ENCODE data around the gene PNMT. TPM values are rescaled to one million over a fixed set of nuclear protein-coding genes. Genes with fewer than 3 reads are reported as not detected.

Gene PNMT
- total and polyA plus RNA-seq, 3 donors from 2014 or later = 2.6 to 2.9 (median 2.7) TPM

DNA sequence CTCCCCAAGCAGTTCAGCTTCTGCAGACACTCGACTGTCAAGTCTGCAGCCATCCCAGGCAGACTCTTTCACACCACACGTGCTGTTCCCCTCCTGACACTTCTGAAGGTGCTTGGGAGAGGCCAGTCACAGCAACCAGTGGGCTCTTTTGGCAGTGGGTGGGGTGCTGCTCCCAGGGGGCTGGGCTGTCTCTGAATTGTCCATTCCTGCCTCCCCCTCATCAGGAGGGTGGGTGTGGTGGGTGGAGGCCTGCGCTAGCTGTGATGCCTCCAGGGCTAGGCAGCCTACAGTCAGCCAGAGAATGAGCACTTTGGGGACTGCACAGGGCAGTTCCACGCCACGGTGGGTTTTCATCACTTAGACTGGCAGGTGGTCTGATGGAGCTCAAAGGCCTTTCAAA lies 21.0 kb upstream of the PNMT start:
- no peaks in the 10 kb centered on the region for H3K27me3 ChIP-seq
- intact Hi-C loops (cut with DNase I; ENCODE audit: low total_unique reads) = no loop called here
- H3K27ac ChIP-seq = no peak overlapping the region
- TF ChIP-seq, protein P1, sequence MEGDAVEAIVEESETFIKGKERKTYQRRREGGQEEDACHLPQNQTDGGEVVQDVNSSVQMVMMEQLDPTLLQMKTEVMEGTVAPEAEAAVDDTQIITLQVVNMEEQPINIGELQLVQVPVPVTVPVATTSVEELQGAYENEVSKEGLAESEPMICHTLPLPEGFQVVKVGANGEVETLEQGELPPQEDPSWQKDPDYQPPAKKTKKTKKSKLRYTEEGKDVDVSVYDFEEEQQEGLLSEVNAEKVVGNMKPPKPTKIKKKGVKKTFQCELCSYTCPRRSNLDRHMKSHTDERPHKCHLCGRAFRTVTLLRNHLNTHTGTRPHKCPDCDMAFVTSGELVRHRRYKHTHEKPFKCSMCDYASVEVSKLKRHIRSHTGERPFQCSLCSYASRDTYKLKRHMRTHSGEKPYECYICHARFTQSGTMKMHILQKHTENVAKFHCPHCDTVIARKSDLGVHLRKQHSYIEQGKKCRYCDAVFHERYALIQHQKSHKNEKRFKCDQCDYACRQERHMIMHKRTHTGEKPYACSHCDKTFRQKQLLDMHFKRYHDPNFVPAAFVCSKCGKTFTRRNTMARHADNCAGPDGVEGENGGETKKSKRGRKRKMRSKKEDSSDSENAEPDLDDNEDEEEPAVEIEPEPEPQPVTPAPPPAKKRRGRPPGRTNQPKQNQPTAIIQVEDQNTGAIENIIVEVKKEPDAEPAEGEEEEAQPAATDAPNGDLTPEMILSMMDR (IDR thresholded peaks at IDR 0.05) = no peak
- TF ChIP-seq POLR2A (IDR thresholded peaks at IDR 0.05) = no peak
- H3K9me3 ChIP-seq = no peaks in the 10 kb centered on the region
- DNase-seq = no peak
- 77 to 83% methylated on average over 5 of the region's 5 CpGs for WGBS, 2 donors
- no peaks in the 10 kb centered on the region for H3K36me3 ChIP-seq (ENCODE audit: low read depth, missing control alignments)
- H3K4me1 ChIP-seq = peaks cover 13% of the 10 kb centered on the region
- H3K4me3 ChIP-seq = no peak overlapping the region

DNA sequence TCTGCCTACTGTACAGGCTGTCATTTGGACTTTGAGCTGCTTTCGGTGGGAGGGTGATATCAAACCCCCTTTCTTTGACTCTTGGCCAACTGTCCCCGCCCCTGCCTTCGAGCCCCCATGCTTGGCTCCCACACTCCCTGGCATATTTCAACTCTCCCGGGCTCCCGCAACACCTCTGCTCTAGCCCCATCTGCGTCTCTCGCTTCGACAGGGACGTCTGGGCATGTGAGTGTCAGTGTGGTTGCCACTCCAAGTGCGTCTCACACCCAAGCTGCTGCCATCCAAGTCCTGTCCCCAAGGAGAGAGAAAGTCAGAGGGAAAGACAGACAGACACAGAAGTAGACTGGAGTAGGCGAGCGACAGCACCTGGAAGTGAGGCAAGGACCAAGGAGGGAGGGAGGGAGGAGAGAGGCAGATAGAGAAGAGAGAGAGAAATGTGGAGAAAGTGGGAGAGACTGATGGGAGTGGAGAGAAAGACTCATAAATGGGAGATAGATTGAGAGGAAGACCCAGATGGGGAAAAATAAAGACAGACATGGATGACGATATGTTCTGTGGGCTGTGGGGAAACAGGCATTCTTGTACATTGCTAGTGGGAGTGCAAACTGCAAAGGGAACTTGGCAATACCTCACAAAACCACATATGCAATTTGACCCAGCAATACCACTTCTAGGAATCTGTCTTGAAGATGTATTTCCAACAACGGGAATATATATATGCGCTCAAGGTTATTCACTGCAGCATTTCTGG lies 19.5 kb upstream of the PNMT start:
- WGBS, 2 donors = 83 to 86% methylated on average over 15 of the region's 15 CpGs
- H3K4me3 ChIP-seq = no peak overlapping the region
- no peaks in the 10 kb centered on the region for H3K27me3 ChIP-seq
- intact Hi-C loops (cut with DNase I; ENCODE audit: low total_unique reads) = no loop called here
- no peak for TF ChIP-seq POLR2A (IDR thresholded peaks at IDR 0.05)
- TF ChIP-seq, protein P1 (IDR thresholded peaks at IDR 0.05) = no peak
- no peak overlapping the region for H3K27ac ChIP-seq
- H3K36me3 ChIP-seq (ENCODE audit: low read depth, missing control alignments) = no peaks in the 10 kb centered on the region
- H3K4me1 ChIP-seq = peaks cover 23% of the 10 kb centered on the region
- no peak for DNase-seq
- H3K9me3 ChIP-seq = no peaks in the 10 kb centered on the region

DNA sequence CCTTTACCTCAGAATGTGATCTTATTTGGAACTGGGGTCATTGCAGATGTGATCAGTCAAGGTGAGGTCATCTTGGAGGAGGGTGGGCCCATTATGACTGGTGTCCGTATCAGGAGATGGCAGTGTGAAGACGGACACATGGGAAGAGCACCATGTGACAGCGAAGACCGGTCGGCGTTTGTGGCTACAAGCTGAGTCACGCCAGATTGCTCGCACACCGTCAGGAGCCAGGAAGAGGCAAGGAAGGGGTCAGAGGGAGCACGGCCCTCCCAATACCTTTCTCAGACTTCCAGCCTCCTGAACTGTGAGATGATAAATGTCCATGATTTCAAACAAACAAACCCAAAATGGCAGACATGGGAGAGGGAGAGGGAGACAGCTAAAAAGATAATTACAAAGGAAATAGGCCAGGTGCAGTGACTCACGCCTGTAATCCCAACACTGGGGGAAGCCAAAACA lies 18.1 kb upstream of the PNMT start:
- no peak for TF ChIP-seq POLR2A (IDR thresholded peaks at IDR 0.05)
- TF ChIP-seq, protein P1 (IDR thresholded peaks at IDR 0.05) = no peak
- 90 to 94% methylated on average over 11 of the region's 11 CpGs for WGBS, 2 donors
- H3K27ac ChIP-seq = no peak overlapping the region

DNA sequence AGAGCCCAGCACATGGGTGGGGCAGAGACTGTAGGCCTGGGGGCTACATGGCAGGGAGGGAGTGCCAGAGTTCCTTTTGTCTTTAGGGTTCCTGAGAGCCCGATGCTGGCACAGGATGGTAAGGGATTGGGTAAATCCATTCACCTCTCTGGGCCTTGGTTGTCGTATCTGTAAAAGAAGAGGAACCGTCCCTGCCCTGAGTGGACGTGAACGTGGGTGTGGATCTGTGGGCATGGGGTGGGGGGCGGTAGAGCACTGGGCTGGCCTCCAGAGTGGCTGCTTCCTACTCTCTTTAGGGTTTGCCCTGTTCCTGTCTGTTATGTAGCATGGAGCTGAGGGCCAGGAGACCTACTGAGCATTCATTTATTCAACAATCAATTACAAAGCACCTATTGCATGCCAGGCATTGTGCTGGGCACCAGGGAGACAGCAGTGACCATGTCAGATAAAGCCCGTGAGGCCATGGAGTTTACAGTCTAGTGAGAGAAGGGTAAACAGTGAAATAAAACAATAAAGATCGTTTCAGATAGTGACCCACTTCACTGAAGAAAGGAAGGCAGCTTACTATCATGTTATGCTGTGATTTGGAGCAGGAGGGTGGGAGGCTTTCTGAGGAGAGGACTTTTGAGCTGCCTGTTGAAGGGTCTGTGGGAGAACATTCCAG lies 16.2 kb upstream of the PNMT start:
- WGBS, 2 donors = 63 to 82% methylated on average over 7 to 8 of the region's 8 CpGs
- Histone ChIP-seq H3K9me3 (no peaks in the 10 kb centered on the region), H3K4me3 (no peak overlapping the region), H3K27ac (no peak overlapping the region), H3K27me3 (no peaks in the 10 kb centered on the region), H3K36me3 (ENCODE audit: low read depth, missing control alignments) (no peaks in the 10 kb centered on the region), H3K4me1 (peaks cover 23% of the 10 kb centered on the region)
- no peak for DNase-seq
- intact Hi-C loops (cut with DNase I; ENCODE audit: low total_unique reads) = no loop called here
- no peak for TF ChIP-seq POLR2A (IDR thresholded peaks at IDR 0.05)
- TF ChIP-seq, protein P1 (IDR thresholded peaks at IDR 0.05) = no peak

More for the DNA sequence above, 18.1 kb upstream of the PNMT start:
- no peaks in the 10 kb centered on the region for H3K9me3 ChIP-seq
- intact Hi-C loops (cut with DNase I; ENCODE audit: low total_unique reads) = no loop called here
- H3K4me1 ChIP-seq = peaks cover 23% of the 10 kb centered on the region
- no peak overlapping the region for H3K4me3 ChIP-seq
- H3K27me3 ChIP-seq = no peaks in the 10 kb centered on the region
- DNase-seq = no peak
- H3K36me3 ChIP-seq (ENCODE audit: low read depth, missing control alignments) = no peaks in the 10 kb centered on the region

Data from testis (tissue), 3 donors.